Prostate gland (tissue), 2 donors: ENCODE measurements around the gene CREB1. TPM values are rescaled to one million over a fixed set of nuclear protein-coding genes. Genes with fewer than 3 reads are reported as not detected.

ENCODE experiments used
- DNase-seq: peaks from one replicate; pipeline ENCODE4 v3.0.0-alpha.2; 2019; ENCODE audit warnings: low spot score
- H3K27ac ChIP-seq, 2 donors: fragments of 200-600 bp; sonication (generic); 2 replicates each; pipeline ENCODE4 v1.5.1; 2017 to 2019
- H3K27me3 ChIP-seq: fragments of 200-600 bp; sonication (generic); replicated peaks from 2 replicates; pipeline ENCODE4 v1.5.1; 2019; ENCODE audit not compliant: insufficient read depth
- H3K36me3 ChIP-seq, 2 donors: fragments of 200-600 bp; sonication (generic); 1 replicate in 1 of 2; 2 replicates in 1 of 2; pipeline versions ENCODE4 v1.5.1 to v1.8.1; 2017 to 2019
- H3K4me1 ChIP-seq: fragments of 200-600 bp; sonication (generic); replicated peaks from 2 replicates; pipeline ENCODE4 v1.5.1; 2019
- H3K4me3 ChIP-seq, 2 donors: fragments of 200-600 bp; sonication (generic); 2 replicates each; pipeline ENCODE4 v1.5.1; 2017 to 2019
- H3K9me3 ChIP-seq: fragments of 200-600 bp; sonication (generic); 2 replicates; pipeline ENCODE4 v1.5.1; 2017
- POLR2A ChIP-seq: fragments of 450-650 bp; IDR thresholded peaks from one replicate; pipeline ENCODE4 v1.6.1; 2016; ENCODE audit warnings: antibody characterized with exemption, mild to moderate bottlenecking
- POLR2AphosphoS5 ChIP-seq: sonication (generic); formaldehyde crosslinking; IDR thresholded peaks from one replicate; pipeline ENCODE4 v1.6.1; 2017; ENCODE audit warnings: antibody characterized with exemption
- WGBS: methylation state at CpG from one replicate; pipeline ENCODE4 v1.1.5; 2018; 5-methylcytosine and 5-hydroxymethylcytosine counted together
- intact Hi-C: fragments of 100-400 bp; cut with DNase I; formaldehyde crosslinking; loops from one replicate; pipeline ENCODE4 v1.14.2; 2022
- total RNA-seq, 2 donors: library from RNA; depleted of rRNA; stranded (reverse); fragments of >200 nt; gene quantifications; one replicate each; pipeline ENCODE4 v1.1.0, GENCODE V29; 2016
- TF ChIP-seq, protein P1 (sequence below), 4 experiments: fragments of 200-600 bp in 2 of 4; fragments of 450-650 bp in 2 of 4; sonication (generic) in 2 of 4; IDR thresholded peaks; 1 replicate in 3 of 4; 2 replicates in 1 of 4; pipeline ENCODE4 v1.5.1; 2016 to 2019; ENCODE audit warnings: antibody characterized with exemption in 4 of 4, mild to moderate bottlenecking in 2 of 4, moderate library complexity in 2 of 4

CREB1 gene
- total RNA-seq, 2 donors from 2014 or later = 44.0 to 47.1 TPM

DNA sequence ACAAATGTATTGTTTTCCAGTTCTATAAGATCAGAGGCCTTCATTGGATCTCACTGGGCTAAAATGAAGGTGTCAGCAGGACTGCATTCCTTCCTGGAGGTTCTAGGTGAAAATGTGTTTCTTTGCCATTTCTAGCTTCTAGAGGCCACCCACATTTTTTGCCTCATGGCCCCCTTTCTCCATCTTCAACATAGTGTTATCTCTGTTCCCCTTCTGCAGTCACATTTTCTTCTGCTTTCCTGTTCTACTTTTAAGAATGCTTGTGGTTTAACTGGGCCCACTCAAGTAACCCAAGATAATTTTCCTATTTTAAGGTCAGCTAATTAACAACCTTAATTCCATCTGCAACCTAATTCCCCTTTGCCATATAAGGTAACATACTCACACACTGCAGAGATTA lies 59.4 kb downstream of the CREB1 start:
- Histone ChIP-seq H3K27ac (no peak overlapping the region), H3K36me3 (no peaks in the 10 kb centered on the region), H3K4me1 (no peaks in the 10 kb centered on the region), H3K9me3 (no peaks in the 10 kb centered on the region), H3K27me3 (no peaks in the 10 kb centered on the region), H3K4me3 (no peak overlapping the region)
- DNase-seq = no peak
- TF ChIP-seq POLR2AphosphoS5 (no peak), POLR2A (no peak)
- TF ChIP-seq, protein P1, sequence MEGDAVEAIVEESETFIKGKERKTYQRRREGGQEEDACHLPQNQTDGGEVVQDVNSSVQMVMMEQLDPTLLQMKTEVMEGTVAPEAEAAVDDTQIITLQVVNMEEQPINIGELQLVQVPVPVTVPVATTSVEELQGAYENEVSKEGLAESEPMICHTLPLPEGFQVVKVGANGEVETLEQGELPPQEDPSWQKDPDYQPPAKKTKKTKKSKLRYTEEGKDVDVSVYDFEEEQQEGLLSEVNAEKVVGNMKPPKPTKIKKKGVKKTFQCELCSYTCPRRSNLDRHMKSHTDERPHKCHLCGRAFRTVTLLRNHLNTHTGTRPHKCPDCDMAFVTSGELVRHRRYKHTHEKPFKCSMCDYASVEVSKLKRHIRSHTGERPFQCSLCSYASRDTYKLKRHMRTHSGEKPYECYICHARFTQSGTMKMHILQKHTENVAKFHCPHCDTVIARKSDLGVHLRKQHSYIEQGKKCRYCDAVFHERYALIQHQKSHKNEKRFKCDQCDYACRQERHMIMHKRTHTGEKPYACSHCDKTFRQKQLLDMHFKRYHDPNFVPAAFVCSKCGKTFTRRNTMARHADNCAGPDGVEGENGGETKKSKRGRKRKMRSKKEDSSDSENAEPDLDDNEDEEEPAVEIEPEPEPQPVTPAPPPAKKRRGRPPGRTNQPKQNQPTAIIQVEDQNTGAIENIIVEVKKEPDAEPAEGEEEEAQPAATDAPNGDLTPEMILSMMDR (IDR thresholded peaks at IDR 0.05) = no peak
- intact Hi-C loops = no loop called here

DNA sequence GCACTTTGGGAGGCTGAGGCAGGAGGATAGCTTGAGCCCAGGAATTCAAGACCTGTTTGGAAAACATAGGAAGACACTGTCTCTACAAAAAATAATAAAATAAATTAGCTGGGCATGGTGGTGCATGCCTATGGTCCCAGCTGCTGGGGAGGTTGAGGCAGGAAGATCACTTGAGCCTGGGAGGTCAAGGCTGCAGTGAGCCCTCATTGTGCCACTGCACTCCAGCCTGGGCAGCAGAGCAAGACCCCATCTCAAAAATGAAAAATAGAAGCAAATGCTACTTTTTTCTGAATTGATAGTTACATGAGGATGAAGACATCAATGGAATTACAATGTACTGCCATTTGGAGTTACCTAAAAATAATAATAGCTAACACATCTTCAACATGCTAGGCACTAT lies 63.5 kb downstream of the CREB1 start:
- Histone ChIP-seq H3K4me1 (no peaks in the 10 kb centered on the region), H3K27me3 (no peaks in the 10 kb centered on the region), H3K9me3 (no peaks in the 10 kb centered on the region), H3K36me3 (no peaks in the 10 kb centered on the region), H3K27ac (no peak overlapping the region), H3K4me3 (no peak overlapping the region)
- TF ChIP-seq, protein P1 (IDR thresholded peaks at IDR 0.05) = no peak
- TF ChIP-seq POLR2A = no peak
- no peak for TF ChIP-seq POLR2AphosphoS5
- intact Hi-C loops = no loop called here
- DNase-seq = no peak

DNA sequence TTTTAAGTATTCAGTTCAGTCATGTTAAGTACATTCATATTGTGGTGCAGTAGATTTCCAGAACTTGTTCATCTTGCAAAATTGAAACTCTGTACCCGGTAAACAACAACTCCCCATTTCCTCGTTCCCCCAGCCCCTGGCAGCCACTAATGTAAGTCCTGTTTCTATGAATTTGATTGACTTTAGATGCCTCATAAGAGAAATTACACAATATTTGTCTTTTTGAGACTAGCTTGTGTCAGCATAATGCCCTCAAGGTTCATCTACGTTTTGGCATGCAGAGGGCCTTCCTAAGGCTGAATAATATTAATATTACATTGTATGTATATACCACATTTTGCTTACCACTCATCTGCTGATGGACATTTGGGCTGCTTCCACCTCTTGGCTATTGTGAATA lies 64.5 kb downstream of the CREB1 start:
- no peaks in the 10 kb centered on the region for H3K36me3 ChIP-seq
- no peak overlapping the region for H3K27ac ChIP-seq
- WGBS = 81% methylated on average over 3 of the region's 3 CpGs
- intact Hi-C loops = no loop called here
- TF ChIP-seq, protein P1 (IDR thresholded peaks at IDR 0.05) = no peak
- no peak overlapping the region for H3K4me3 ChIP-seq
- no peaks in the 10 kb centered on the region for H3K4me1 ChIP-seq
- no peak for DNase-seq
- no peaks in the 10 kb centered on the region for H3K27me3 ChIP-seq
- H3K9me3 ChIP-seq = no peaks in the 10 kb centered on the region

GRCh38 chr2:207594731-207595130 lies 65.0 kb downstream of the CREB1 start:
- Histone ChIP-seq H3K27me3 (no peaks in the 10 kb centered on the region), H3K36me3 (no peaks in the 10 kb centered on the region), H3K9me3 (no peaks in the 10 kb centered on the region), H3K27ac (no peak overlapping the region), H3K4me3 (no peak overlapping the region), H3K4me1 (no peaks in the 10 kb centered on the region)
- DNase-seq = no peak
- WGBS = 98% methylated on average over 4 of the region's 4 CpGs
- TF ChIP-seq POLR2A = no peak
- TF ChIP-seq POLR2AphosphoS5 = no peak
- TF ChIP-seq, protein P1 (IDR thresholded peaks at IDR 0.05) = no peak
- intact Hi-C loops = no loop called here

DNA sequence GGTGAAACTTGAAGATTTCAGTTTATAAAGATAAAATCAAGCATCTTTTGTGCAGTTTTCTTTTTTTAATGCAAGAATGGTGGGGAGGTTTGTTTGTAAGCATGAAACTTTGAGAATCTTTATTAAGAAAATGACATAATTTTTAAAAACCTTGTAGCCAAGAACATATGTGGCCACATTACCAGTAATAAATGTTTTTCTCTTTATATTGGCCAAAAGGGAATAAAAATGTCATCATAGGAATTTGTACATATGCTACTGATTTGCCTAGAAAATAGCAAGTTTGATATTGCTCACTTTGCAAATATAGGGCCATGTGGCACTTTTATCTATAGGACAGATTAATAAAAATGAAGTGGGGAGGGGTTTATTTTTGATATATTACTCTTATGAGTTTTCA lies 69.9 kb downstream of the CREB1 start:
- intact Hi-C loops = no loop called here

More for the DNA sequence above, 69.9 kb downstream of the CREB1 start:
- no peak overlapping the region for H3K4me3 ChIP-seq
- no peaks in the 10 kb centered on the region for H3K27me3 ChIP-seq
- H3K4me1 ChIP-seq = no peaks in the 10 kb centered on the region
- H3K9me3 ChIP-seq = no peaks in the 10 kb centered on the region
- no peaks in the 10 kb centered on the region for H3K36me3 ChIP-seq
- TF ChIP-seq, protein P1 (IDR thresholded peaks at IDR 0.05) = no peak
- TF ChIP-seq POLR2AphosphoS5 = no peak
- no peak for TF ChIP-seq POLR2A
- H3K27ac ChIP-seq = no peak overlapping the region
- no peak for DNase-seq
